ENCODE data around the gene ACSL3.
A peak's percentile ranks its signal among the peaks of the same experiment; 100 is the strongest.

The ACSL3 gene

GRCh38 chr2:222878877-222879603 is 18.2 kb downstream of the ACSL3 start:
- DNase-seq (ENCODE audit: low read depth in 2 of 3, low spot score in 1 of 3), result no peak

DNA sequence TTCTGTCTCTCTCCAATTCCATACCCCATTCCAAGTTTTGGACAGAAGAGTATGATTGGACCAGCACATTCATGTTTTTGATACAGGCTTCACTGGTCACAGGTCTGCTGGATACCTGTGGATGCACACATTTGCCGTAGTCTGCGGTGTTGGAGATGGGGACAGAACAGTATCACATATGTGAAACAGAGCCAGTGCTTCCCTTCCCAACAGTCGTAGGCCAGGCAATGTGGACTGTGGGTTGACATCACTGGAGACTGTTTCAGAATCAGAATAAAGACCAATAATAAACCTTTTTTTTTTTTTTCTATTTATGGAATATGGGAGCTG is 18.7 kb downstream of the ACSL3 start:
- DNase-seq (ENCODE audit: low read depth in 2 of 3, low spot score in 1 of 3), result no peak

GRCh38 chr2:222882484-222882928 is 21.7 kb downstream of the ACSL3 start:
- no peak for DNase-seq (ENCODE audit: low read depth in 2 of 3, low spot score in 1 of 3)

- DNase-seq (ENCODE audit: low read depth in 2 of 3, low spot score in 1 of 3), result no peak
These were observed 22.6 kb downstream of the ACSL3 start for GRCh38 chr2:222883420-222883819.

DNA sequence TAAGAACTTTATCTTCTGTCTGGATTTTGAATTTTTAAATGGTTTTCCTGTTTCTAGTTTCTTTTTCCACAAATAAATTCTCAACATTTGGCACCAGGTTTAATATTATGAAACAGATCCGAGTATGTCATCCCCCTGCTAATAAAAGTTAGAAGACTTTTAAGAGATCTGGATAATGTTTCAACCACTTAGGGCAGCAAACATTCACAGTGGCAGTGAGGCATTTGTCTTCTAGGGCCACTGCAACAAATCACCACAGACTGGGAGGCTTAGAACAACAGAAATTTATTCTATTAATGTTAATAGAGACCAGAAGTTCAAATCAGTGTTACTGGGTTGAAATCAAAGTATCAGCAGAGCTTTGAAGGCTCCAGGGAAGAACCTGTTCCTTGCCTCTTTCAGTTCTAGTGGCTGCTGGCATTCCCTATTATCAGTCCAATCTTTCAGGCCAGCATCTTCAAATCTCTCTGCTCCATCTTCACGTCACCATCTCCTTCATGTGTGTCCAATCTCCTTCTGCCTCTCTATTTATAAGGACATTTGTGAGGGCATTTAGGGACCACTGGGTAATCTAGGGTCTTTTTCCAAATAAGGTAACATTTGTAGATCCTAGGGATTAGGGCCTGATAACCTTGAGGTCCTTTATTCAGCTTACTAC is 23.4 kb downstream of the ACSL3 start:
- no peak for DNase-seq (ENCODE audit: low read depth in 2 of 3, low spot score in 1 of 3)

DNA sequence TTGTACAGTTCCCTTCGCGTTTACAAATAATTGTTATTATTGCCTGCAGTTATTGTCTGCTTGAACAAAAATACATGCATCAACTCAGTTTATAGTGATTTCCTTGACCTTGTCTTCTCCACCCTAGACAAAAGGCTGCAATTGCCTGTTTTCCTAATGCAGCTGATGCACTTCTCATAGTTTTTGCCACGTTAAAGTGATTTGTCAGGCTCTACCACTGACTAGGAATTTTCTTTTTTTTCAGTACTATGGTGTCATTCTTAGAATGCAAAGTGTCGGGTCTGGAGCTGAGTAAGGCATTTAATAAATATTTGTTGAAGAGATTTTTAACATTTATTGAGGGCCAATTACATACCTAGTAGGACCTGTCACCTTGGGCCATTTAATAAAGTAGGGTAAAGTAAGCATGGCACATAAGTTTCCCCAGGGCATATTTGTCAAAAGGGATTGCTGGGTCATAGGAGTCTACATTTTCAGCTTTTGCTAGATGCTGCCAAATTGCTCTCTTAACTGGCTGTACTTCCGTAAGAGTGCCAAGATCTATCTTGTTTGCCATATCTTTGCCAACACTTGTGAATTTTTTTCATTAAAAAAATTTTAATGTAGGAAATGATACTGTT is 24.1 kb downstream of the ACSL3 start:
- no peak for DNase-seq (ENCODE audit: low read depth in 2 of 3, low spot score in 1 of 3)

DNA sequence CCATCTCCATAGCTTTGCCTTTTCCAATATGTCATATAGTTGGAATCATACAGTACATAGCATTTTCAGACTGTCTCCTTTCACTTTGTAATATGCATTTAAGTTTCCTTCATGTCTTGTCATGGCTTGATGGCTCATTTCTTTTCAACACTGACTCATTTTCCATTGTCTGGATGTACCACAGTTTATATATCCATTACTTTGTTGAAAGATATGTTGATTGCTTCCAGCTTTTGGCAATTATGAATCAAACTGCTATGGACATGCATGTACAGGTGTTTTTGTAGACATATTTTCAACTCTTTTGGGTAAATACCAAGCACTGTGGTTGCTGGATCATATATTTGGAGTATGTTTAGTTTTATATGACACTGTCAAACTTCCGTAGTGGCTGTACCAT is 26.3 kb downstream of the ACSL3 start:
- no peak for DNase-seq (ENCODE audit: low read depth in 2 of 3, low spot score in 1 of 3)

- no peak for DNase-seq (ENCODE audit: low read depth in 2 of 3, low spot score in 1 of 3)
These were observed 27.9 kb downstream of the ACSL3 start for GRCh38 chr2:222888716-222889115.

- no peak for DNase-seq (ENCODE audit: low read depth in 2 of 3, low spot score in 1 of 3)
These were observed 31.1 kb downstream of the ACSL3 start for GRCh38 chr2:222891890-222892289.

GRCh38 chr2:222892321-222892720 is 31.5 kb downstream of the ACSL3 start:
- no peak for DNase-seq (ENCODE audit: low read depth in 2 of 3, low spot score in 1 of 3)

DNA sequence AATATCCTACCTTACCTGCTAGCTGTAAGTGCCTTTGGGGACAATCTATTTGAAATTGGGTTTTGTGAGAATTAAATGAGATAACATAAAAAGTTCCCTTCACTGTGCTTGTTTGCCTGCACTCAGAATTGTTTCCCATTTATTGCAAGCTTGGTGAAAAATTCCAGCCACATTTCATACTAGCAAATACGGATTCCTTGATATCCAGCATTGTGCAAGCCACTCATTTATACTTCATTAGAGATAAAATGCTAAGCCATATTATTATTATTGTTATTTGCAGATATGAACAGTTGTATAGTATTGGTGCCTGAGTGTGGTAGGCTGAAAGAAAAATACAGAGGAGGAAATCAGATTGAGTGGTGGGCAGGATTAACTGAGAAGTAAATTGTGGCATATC is 31.9 kb downstream of the ACSL3 start:
- DNase-seq (ENCODE audit: low read depth in 2 of 3, low spot score in 1 of 3), result no peak

DNA sequence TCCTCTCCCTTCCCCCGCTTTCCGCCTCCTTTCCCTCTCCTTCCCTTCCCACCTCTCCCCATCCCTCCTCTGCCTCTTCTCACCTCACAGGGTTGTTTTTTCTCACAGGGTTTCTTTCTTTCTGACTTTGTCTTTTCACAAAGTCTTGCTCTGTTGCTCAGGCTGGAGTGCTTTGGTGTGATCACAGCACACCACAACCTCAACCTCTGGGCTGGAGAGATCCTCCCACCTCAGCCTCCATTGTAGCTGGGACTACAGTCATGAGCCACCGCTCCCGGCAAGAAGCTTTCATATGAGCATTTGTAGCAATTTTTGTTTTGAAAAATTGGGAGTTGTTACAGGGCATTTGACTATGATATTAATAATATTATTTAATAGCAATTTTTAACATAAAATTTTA is 32.9 kb downstream of the ACSL3 start:
- DNase-seq (ENCODE audit: low read depth in 2 of 3, low spot score in 1 of 3), result no peak

- no peak for DNase-seq (ENCODE audit: low read depth in 2 of 3, low spot score in 1 of 3)
These were observed 34.3 kb downstream of the ACSL3 start for GRCh38 chr2:222895144-222895543.

- no peak for DNase-seq (ENCODE audit: low read depth in 2 of 3, low spot score in 1 of 3)
These were observed 37.1 kb downstream of the ACSL3 start for GRCh38 chr2:222897898-222898297.

DNA sequence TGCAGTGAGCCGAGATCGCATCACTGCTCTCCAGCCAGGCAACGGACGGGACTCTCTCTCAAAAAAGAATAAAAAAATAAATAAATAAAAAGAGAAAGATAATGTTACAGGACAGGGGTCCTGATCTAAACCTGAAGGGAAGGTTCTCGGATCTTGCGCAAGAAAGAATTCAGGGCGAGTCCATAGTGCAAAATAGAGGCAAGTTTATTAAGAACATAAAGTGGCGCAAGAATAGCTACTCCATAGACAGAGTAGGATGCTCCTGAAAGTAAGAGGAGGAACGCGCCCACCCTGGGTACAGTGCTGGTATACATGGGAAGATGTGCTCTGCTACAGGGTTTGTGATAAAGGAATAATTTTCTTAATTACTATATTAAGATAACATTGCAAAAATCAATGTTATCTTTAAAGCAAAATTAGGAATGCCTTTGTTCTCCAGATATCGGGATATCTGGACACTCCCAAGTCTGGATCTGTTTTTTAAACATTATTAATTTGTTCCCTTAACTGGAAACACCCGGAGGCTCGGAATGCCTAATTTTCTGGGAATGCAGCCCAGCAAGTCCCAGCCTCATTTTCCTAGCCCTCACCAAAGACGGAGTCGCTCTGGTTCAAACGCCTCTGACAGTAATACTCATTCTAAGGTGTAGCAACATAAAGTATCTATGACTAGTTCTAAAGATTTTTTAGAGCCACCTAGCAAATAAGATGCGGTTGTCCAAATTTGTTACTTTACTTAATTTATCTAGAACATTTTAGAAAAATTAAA is 38.8 kb downstream of the ACSL3 start:
- DNase-seq (ENCODE audit: low read depth in 2 of 3, low spot score in 1 of 3), result no peak

DNA sequence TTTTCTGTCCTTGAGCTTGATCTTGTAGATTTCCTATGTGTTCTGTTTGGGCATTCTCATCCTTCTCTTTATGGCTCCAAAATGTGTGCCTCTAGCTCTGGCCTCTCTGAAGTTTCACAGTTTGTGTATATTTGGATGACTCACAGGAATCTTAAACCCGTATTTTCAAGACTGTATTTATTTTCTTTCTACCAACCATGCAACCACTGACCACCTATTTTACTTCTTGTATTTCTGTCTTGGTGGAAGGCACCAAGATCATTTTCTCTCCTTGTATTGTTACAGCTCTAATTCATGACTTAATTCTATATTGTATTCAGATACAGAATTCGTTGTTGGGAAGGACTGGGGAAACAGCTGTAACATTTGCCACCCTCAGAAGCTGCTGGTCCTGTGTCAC is 39.5 kb downstream of the ACSL3 start:
- DNase-seq (ENCODE audit: low read depth in 2 of 3, low spot score in 1 of 3), result no peak

DNA sequence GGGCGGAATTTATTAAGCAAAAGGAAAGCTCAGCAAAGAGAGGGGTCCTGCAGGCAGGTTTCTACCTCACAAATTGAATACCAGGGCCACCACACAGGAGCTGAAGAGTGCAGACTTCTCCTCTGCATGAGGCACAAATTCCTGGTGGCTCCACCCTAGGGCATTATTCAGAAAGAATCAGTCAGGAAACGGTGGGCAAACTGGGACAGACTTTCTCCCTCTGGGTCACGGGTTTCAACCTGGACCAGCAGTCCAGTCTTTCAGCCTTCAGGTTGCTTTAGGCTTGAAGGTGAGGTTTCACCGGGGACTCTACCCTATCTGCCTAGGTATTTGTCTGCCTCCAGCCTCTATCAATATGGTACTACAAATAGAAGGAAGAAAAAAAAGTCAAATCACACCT is 41.8 kb downstream of the ACSL3 start:
- no peak for DNase-seq (ENCODE audit: low read depth in 2 of 3, low spot score in 1 of 3)

DNA sequence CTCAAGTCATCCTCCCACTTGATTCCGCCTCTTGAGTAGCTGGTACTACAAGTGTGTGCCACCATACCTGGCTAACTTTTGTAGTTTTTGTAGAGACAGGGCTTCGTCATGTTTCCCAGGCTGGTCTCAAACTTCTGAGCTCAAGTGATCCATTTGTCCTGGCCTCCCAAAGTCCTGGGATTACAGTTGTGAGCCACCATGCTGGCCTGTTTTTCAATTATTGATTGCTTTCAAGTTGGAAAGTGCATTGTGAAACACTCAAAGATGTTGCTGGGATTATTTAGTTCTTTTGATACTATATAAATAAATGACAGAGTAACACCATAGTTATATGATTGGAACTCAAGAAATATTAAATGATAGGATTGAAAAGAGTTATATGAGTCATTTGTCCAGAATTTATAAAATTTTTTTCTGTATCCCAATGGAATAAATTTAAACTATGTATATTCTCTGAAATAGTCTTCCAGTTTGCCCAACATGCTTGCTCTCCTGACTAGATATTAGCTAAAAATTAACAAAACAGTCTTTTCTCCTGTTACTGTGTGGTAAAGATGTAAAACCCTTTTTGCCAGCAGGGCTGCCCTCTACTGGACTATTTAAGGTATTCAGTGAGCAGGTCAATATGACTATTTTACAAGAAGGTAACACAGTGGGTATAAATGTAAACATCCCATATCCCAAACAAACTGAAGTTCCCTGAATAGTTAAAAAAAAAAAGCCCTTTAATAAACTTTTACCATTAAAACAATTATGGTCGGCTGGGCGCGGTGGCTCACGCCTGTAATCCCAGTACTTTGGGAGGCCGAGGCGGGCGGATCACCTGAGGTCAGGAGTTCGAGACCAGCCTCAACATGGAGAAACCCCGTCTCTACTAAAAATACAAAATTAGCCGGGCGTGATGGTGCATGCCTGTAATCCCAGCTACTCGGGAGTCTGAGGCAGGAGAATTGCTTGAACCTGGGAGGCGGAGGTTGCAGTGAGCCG is 42.7 kb downstream of the ACSL3 start:
- peak in 2 of 3 donors; percentile 8 to 12 for DNase-seq (ENCODE audit: low read depth in 2 of 3, low spot score in 1 of 3)

- no peak for DNase-seq (ENCODE audit: low read depth in 2 of 3, low spot score in 1 of 3)
These were observed 43.9 kb downstream of the ACSL3 start for GRCh38 chr2:222904557-222905258.

DNA sequence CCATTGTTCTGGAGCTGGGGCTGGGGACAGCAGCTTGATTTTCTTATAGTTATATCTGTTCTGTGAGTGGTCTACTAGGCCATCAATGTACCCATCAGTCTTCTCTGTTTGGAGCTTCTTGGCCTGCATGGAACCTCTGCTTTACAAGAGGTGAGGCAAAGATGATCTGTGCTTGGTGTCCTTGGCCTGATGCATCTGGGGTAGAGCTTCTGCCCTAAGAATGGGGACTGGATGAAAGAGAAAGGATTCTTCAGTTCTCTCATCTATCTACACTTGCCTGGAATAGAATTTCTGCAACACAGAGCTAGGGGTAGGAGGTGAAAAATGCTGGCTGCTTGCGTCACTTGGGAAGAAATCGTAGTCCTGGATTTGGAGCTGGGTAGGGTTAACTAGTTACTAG is 46.2 kb downstream of the ACSL3 start:
- DNase-seq (ENCODE audit: low read depth in 2 of 3, low spot score in 1 of 3), result no peak
